Measurements from ENCODE around the gene ITK.

DNA sequence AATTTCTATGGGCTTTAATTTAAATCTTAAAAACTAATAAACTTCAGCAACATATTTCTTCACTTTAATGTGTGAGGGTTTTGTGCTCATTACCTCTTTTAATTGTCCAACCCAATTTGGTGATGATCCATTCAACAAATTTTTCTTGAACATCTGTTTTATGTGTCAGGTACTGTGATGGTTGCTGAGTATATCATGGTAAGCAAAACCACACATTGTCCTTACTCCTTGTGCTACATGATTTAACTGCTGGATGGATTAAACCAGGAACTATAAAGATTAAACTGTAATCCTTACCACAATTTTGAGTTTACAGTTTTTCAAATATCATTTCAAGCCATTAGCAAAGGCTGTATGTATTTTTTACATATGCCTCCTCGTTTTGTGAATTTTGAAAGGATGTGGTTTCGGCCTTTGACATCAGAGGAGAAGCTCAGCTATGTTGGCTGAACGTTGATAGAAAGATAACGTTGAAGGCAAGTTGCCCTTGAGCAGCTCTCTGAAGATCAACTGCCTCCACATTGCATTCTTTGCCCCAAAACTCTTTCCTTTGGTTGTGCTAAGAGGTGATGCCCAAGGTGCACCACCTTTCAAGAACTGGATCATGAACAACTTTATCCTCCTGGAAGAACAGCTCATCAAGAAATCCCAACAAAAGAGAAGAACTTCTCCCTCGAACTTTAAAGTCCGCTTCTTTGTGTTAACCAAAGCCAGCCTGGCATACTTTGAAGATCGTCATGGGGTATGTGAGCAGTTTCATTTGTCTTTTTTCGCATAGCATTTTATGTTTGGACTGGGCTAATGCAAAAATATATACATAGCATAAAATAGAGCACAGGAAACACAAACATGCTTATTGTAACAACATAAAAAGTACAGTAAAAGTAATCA is at the start of gene ITK:
- TF ChIP-seq, protein P1, sequence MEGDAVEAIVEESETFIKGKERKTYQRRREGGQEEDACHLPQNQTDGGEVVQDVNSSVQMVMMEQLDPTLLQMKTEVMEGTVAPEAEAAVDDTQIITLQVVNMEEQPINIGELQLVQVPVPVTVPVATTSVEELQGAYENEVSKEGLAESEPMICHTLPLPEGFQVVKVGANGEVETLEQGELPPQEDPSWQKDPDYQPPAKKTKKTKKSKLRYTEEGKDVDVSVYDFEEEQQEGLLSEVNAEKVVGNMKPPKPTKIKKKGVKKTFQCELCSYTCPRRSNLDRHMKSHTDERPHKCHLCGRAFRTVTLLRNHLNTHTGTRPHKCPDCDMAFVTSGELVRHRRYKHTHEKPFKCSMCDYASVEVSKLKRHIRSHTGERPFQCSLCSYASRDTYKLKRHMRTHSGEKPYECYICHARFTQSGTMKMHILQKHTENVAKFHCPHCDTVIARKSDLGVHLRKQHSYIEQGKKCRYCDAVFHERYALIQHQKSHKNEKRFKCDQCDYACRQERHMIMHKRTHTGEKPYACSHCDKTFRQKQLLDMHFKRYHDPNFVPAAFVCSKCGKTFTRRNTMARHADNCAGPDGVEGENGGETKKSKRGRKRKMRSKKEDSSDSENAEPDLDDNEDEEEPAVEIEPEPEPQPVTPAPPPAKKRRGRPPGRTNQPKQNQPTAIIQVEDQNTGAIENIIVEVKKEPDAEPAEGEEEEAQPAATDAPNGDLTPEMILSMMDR (conservative IDR thresholded peaks at IDR 0.05; ENCODE audit: low read depth in 2 of 2), result no peak
- TF ChIP-seq EZH2 (IDR thresholded peaks at IDR 0.05; ENCODE audit: low read depth, unreplicated experiment) (no peak), EZH2phosphoT487 (IDR thresholded peaks at IDR 0.05; ENCODE audit: unreplicated experiment) (no peak), CREB1 (CRISPR knock-in tag; IDR thresholded peaks at IDR 0.05; ENCODE audit: low read depth) (no peak), POLR2AphosphoS5 (IDR thresholded peaks at IDR 0.05; ENCODE audit: low read depth) (no peak), NANOG (IDR thresholded peaks at IDR 0.05; ENCODE audit: borderline replicate concordance) (no peak)
- TF ChIP-seq, protein P2, sequence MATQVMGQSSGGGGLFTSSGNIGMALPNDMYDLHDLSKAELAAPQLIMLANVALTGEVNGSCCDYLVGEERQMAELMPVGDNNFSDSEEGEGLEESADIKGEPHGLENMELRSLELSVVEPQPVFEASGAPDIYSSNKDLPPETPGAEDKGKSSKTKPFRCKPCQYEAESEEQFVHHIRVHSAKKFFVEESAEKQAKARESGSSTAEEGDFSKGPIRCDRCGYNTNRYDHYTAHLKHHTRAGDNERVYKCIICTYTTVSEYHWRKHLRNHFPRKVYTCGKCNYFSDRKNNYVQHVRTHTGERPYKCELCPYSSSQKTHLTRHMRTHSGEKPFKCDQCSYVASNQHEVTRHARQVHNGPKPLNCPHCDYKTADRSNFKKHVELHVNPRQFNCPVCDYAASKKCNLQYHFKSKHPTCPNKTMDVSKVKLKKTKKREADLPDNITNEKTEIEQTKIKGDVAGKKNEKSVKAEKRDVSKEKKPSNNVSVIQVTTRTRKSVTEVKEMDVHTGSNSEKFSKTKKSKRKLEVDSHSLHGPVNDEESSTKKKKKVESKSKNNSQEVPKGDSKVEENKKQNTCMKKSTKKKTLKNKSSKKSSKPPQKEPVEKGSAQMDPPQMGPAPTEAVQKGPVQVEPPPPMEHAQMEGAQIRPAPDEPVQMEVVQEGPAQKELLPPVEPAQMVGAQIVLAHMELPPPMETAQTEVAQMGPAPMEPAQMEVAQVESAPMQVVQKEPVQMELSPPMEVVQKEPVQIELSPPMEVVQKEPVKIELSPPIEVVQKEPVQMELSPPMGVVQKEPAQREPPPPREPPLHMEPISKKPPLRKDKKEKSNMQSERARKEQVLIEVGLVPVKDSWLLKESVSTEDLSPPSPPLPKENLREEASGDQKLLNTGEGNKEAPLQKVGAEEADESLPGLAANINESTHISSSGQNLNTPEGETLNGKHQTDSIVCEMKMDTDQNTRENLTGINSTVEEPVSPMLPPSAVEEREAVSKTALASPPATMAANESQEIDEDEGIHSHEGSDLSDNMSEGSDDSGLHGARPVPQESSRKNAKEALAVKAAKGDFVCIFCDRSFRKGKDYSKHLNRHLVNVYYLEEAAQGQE (IDR thresholded peaks at IDR 0.05; ENCODE audit: unreplicated experiment), result no peak
- TF ChIP-seq, protein P3, sequence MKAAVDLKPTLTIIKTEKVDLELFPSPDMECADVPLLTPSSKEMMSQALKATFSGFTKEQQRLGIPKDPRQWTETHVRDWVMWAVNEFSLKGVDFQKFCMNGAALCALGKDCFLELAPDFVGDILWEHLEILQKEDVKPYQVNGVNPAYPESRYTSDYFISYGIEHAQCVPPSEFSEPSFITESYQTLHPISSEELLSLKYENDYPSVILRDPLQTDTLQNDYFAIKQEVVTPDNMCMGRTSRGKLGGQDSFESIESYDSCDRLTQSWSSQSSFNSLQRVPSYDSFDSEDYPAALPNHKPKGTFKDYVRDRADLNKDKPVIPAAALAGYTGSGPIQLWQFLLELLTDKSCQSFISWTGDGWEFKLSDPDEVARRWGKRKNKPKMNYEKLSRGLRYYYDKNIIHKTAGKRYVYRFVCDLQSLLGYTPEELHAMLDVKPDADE (IDR thresholded peaks at IDR 0.05), result no peak
